HG02610 (cell line): ENCODE measurements around the gene RARS2.
"Not testable (repeated sequence)": the region's sequence is repeated elsewhere in the genome, so short reads cannot be mapped to it uniquely, and the experiment has no call there.

Experiments
- ATAC-seq: cut with Tn5 transposase; IDR thresholded peaks from one replicate; pipeline ENCODE4 v1.9.1; 2021; ENCODE audit warnings: mild to moderate bottlenecking, moderate library complexity; ENCODE audit not compliant: unreplicated experiment

Gene RARS2

GRCh38 chr6:87504441-87504840, 85.3 kb downstream of the RARS2 start:
- no peak for ATAC-seq

- no peak for ATAC-seq
Observed at GRCh38 chr6:87501809-87502572, 87.8 kb downstream of the RARS2 start.

- ATAC-seq, result no peak
Observed at GRCh38 chr6:87498048-87498447, 91.7 kb downstream of the RARS2 start.

GRCh38 chr6:87494761-87495422, 94.9 kb downstream of the RARS2 start:
- peak; percentile 64 for ATAC-seq

GRCh38 chr6:87489326-87489725, 100.5 kb downstream of the RARS2 start:
- not testable (repeated sequence) for ATAC-seq

GRCh38 chr6:87487555-87487954, 102.2 kb downstream of the RARS2 start:
- no peak for ATAC-seq

GRCh38 chr6:87484491-87484890, 105.3 kb downstream of the RARS2 start:
- no peak for ATAC-seq

GRCh38 chr6:87483929-87484328, 105.9 kb downstream of the RARS2 start:
- no peak for ATAC-seq

- ATAC-seq, result no peak
Observed at GRCh38 chr6:87482366-87482765, 107.4 kb downstream of the RARS2 start.

GRCh38 chr6:87481931-87482330, 107.9 kb downstream of the RARS2 start:
- no peak for ATAC-seq

GRCh38 chr6:87473419-87473903, 116.3 kb downstream of the RARS2 start:
- peak; percentile 66 for ATAC-seq

GRCh38 chr6:87472525-87473418, 117.0 kb downstream of the RARS2 start, which contains the start of gene SLC35A1:
SLC35A1 (plus strand) TSS chr6:87472974; CDS start chr6:87473004, 30 bp downstream.
- ATAC-seq, result peak; percentile 93

- no peak for ATAC-seq
Observed at GRCh38 chr6:87465051-87465450, 124.7 kb downstream of the RARS2 start.
